Loucy (cell line): Measurements from ENCODE around the gene CLEC6A.

Experiments
- CTCF ChIP-seq: fragments of 200-600 bp; sonication (generic); conservative IDR thresholded peaks from 2 replicates; pipeline ENCODE4 v1.5.1; 2014; ENCODE audit warnings: mild to moderate bottlenecking, antibody characterized with exemption, low read length
- EZH2phosphoT487 ChIP-seq: fragments of 200-600 bp; IDR thresholded peaks from 2 replicates; pipeline ENCODE4 v1.6.1; 2018; ENCODE audit warnings: antibody characterized with exemption, mild to moderate bottlenecking, moderate library complexity, borderline replicate concordance

GRCh38 chr12:8513256-8513655, 57.5 kb downstream of the CLEC6A start, which contains the start of gene CLEC4D:
- TF ChIP-seq CTCF (no peak), EZH2phosphoT487 (no peak)
